Osteoblast (primary cell): ENCODE measurements around the gene SCARF2. TPM values are rescaled to one million over a fixed set of nuclear protein-coding genes. Genes with fewer than 3 reads are reported as not detected.
A peak's percentile ranks its signal among the peaks of the same experiment; 100 is the strongest.
"Not testable (repeated sequence)": the region's sequence is repeated elsewhere in the genome, so short reads cannot be mapped to it uniquely, and the experiment has no call there.

Source experiments
- DNase-seq: peaks from one replicate; pipeline ENCODE4 v3.0.0; 2011; ENCODE audit warnings: low spot score, mixed read lengths; ENCODE audit not compliant: insufficient read length; ENCODE audit errors: missing footprints
- H2AFZ ChIP-seq: 2 replicates; pipeline ENCODE4 v1.6.0; 2011; ENCODE audit warnings: mild to moderate bottlenecking, low read length
- H3K27ac ChIP-seq: 2 replicates; pipeline ENCODE4 v1.5.1; 2011; ENCODE audit warnings: mild to moderate bottlenecking, low read depth, low read length, moderate library complexity
- H3K27me3 ChIP-seq: 2 replicates; pipeline ENCODE4 v1.6.0; 2012; ENCODE audit warnings: mild to moderate bottlenecking, control low read depth, inconsistent platforms, low read length, moderate library complexity; ENCODE audit not compliant: insufficient read depth
- H3K36me3 ChIP-seq: 2 replicates; pipeline ENCODE4 v1.5.1; 2011; ENCODE audit warnings: mild to moderate bottlenecking, low read length, control low read depth, moderate library complexity; ENCODE audit not compliant: insufficient read depth
- H3K4me1 ChIP-seq: 2 replicates; pipeline ENCODE4 v1.5.1; 2011; ENCODE audit warnings: mild to moderate bottlenecking, low read length, control low read depth, moderate library complexity; ENCODE audit not compliant: insufficient read depth
- H3K4me2 ChIP-seq: 2 replicates; pipeline ENCODE4 v1.6.0; 2011; ENCODE audit warnings: mild to moderate bottlenecking, low read length; ENCODE audit not compliant: insufficient read depth
- H3K4me3 ChIP-seq: fragments of 200-600 bp; sonication (generic); 3 replicates; pipeline ENCODE4 v1.5.1; 2012; ENCODE audit warnings: mild to moderate bottlenecking, low read length, inconsistent platforms; ENCODE audit not compliant: insufficient read depth
- H3K79me2 ChIP-seq: 2 replicates; pipeline ENCODE4 v1.6.0; 2012; ENCODE audit warnings: mild to moderate bottlenecking, low read length, control low read depth, inconsistent platforms; ENCODE audit not compliant: insufficient read depth
- H3K9me3 ChIP-seq: 2 replicates; pipeline ENCODE4 v1.5.1; 2011; ENCODE audit warnings: low read depth, low read length, control low read depth
- H4K20me1 ChIP-seq: 2 replicates; pipeline ENCODE4 v1.6.0; 2012; ENCODE audit warnings: mild to moderate bottlenecking, low read length, control low read depth; ENCODE audit not compliant: insufficient read depth
- CTCF ChIP-seq: IDR thresholded peaks from 2 replicates; pipeline ENCODE4 v1.5.1; 2011; ENCODE audit warnings: mild to moderate bottlenecking, low read depth, low read length, moderate library complexity; ENCODE audit errors: extremely low read depth
- total RNA-seq: library from RNA; depleted of rRNA; stranded (reverse); fragments of >200 nt; gene quantifications from 2 replicates; pipeline ENCODE4 v1.2.3, GENCODE V29; 2012

SCARF2 gene
- 18.3 and 23.9 TPM in 2 replicates for total RNA-seq

- H3K4me2 ChIP-seq = peak within 1 kb of the TSS; percentile 88
- H3K79me2 ChIP-seq = peaks cover 39% of the 10 kb centered on the region
- H3K4me3 ChIP-seq = peak within 1 kb of the TSS; percentile 95
- peaks cover 25% of the 10 kb centered on the region for H3K4me1 ChIP-seq
- H4K20me1 ChIP-seq = peaks cover 39% of the 10 kb centered on the region
- no peak for TF ChIP-seq CTCF
- H3K9me3 ChIP-seq = no peaks in the 10 kb centered on the region
- H3K27ac ChIP-seq = peak within 1 kb of the TSS; percentile 61
- peak within 1 kb of the TSS; percentile 70 for H2AFZ ChIP-seq
- peak; percentile 99 for DNase-seq
- H3K27me3 ChIP-seq = no peaks in the 10 kb centered on the region
- H3K36me3 ChIP-seq = peaks cover 10% of the 10 kb centered on the region
Observed at GRCh38 chr22:20437613-20438426, at the start of gene SCARF2. TSS of gene SCARF2 (minus strand) at chr22:20437825. CDS start at chr22:20437754, 71 bp downstream.

GRCh38 chr22:20486229-20486628, 48.6 kb upstream of the SCARF2 start:
- H3K4me2 ChIP-seq = no peak overlapping the region
- no peak overlapping the region for H3K4me3 ChIP-seq
- no peaks in the 10 kb centered on the region for H3K4me1 ChIP-seq
- H3K27ac ChIP-seq = no peak overlapping the region
- no peaks in the 10 kb centered on the region for H3K27me3 ChIP-seq
- no peaks in the 10 kb centered on the region for H3K9me3 ChIP-seq
- no peaks in the 10 kb centered on the region for H3K36me3 ChIP-seq
- TF ChIP-seq CTCF = no peak
- H3K79me2 ChIP-seq = peaks cover 59% of the 10 kb centered on the region
- H4K20me1 ChIP-seq = peaks cover 30% of the 10 kb centered on the region
- no peak overlapping the region for H2AFZ ChIP-seq
- peak; percentile 39 for DNase-seq

- Histone ChIP-seq H2AFZ (no peak overlapping the region), H3K36me3 (no peaks in the 10 kb centered on the region), H3K27ac (no peak overlapping the region), H3K27me3 (no peaks in the 10 kb centered on the region), H3K4me2 (no peak overlapping the region), H3K79me2 (peaks cover 50% of the 10 kb centered on the region), H3K4me1 (no peaks in the 10 kb centered on the region), H3K4me3 (no peak overlapping the region), H3K9me3 (no peaks in the 10 kb centered on the region), H4K20me1 (peaks cover 19% of the 10 kb centered on the region)
- no peak for TF ChIP-seq CTCF
- peak; percentile 54 for DNase-seq
Observed at GRCh38 chr22:20484948-20485683, 47.5 kb upstream of the SCARF2 start.

GRCh38 chr22:20483771-20484170, 46.1 kb upstream of the SCARF2 start:
- no peak for DNase-seq
- H3K27me3 ChIP-seq = no peaks in the 10 kb centered on the region
- H3K79me2 ChIP-seq = peaks cover 42% of the 10 kb centered on the region
- H3K4me2 ChIP-seq = no peak overlapping the region
- H4K20me1 ChIP-seq = peaks cover 10% of the 10 kb centered on the region
- peaks cover 2% of the 10 kb centered on the region for H3K36me3 ChIP-seq
- no peak overlapping the region for H2AFZ ChIP-seq
- no peak for TF ChIP-seq CTCF
- H3K27ac ChIP-seq = no peak overlapping the region
- no peaks in the 10 kb centered on the region for H3K4me1 ChIP-seq
- H3K9me3 ChIP-seq = no peaks in the 10 kb centered on the region
- no peak overlapping the region for H3K4me3 ChIP-seq

GRCh38 chr22:20483143-20483506, 45.5 kb upstream of the SCARF2 start:
- Histone ChIP-seq H4K20me1 (peaks cover 10% of the 10 kb centered on the region), H3K79me2 (peaks cover 37% of the 10 kb centered on the region)
- H3K27me3 ChIP-seq, H3K36me3 ChIP-seq, H3K9me3 ChIP-seq, H3K27ac ChIP-seq, H2AFZ ChIP-seq, H3K4me3 ChIP-seq, DNase-seq, H3K4me2 ChIP-seq, H3K4me1 ChIP-seq: not testable (repeated sequence)
